Parathyroid adenoma (tissue), 2 donors: Measurements from ENCODE around the gene C6.
"Not testable (repeated sequence)": the region's sequence is repeated elsewhere in the genome, so short reads cannot be mapped to it uniquely, and the experiment has no call there.

ENCODE experiments used
- H2AFZ ChIP-seq: fragments of 300-600 bp; sonication (generic); one replicate; pipeline ENCODE4 v1.7.0; 2017; ENCODE audit warnings: antibody characterized with exemption, mild to moderate bottlenecking
- H3K27ac ChIP-seq: fragments of 300-600 bp; sonication (generic); one replicate; pipeline ENCODE4 v1.7.0; 2017
- H3K27me3 ChIP-seq: fragments of 300-600 bp; sonication (generic); one replicate; pipeline ENCODE4 v1.7.0; 2017; ENCODE audit warnings: low read length; ENCODE audit not compliant: control insufficient read depth, insufficient read depth
- H3K36me3 ChIP-seq: fragments of 300-600 bp; sonication (generic); one replicate; pipeline ENCODE4 v1.7.0; 2017; ENCODE audit warnings: low read length; ENCODE audit not compliant: control insufficient read depth, insufficient read depth
- H3K4me1 ChIP-seq: fragments of 300-600 bp; sonication (generic); one replicate; pipeline ENCODE4 v1.7.0; 2017; ENCODE audit warnings: control low read depth
- H3K4me2 ChIP-seq: fragments of 300-600 bp; sonication (generic); one replicate; pipeline ENCODE4 v1.7.0; 2017; ENCODE audit warnings: low read length
- H3K4me3 ChIP-seq: fragments of 300-600 bp; sonication (generic); one replicate; pipeline ENCODE4 v1.7.0; 2017; ENCODE audit warnings: low read depth, low read length
- H3K79me2 ChIP-seq: fragments of 300-600 bp; sonication (generic); one replicate; pipeline ENCODE4 v1.7.0; 2017; ENCODE audit warnings: control low read depth
- H3K9ac ChIP-seq: fragments of 300-600 bp; sonication (generic); one replicate; pipeline ENCODE4 v1.7.0; 2017; ENCODE audit warnings: mild to moderate bottlenecking
- H3K9me3 ChIP-seq: fragments of 300-600 bp; sonication (generic); one replicate; pipeline ENCODE4 v1.7.0; 2017; ENCODE audit warnings: low read length; ENCODE audit not compliant: control insufficient read depth
- CTCF ChIP-seq: fragments of 300-600 bp; sonication (generic); IDR thresholded peaks from one replicate; pipeline ENCODE4 v1.7.0; 2017; ENCODE audit warnings: antibody characterized with exemption, mild to moderate bottlenecking
- donor health status: primary hyperparathyroidism.

C6 gene

GRCh38 chr5:41195228-41195627, 18.1 kb downstream of the C6 start:
- Histone ChIP-seq H3K4me2 (no peak overlapping the region), H2AFZ (no peak overlapping the region), H3K36me3 (no peaks in the 10 kb centered on the region), H3K4me1 (no peaks in the 10 kb centered on the region), H3K4me3 (no peak overlapping the region), H3K27ac (no peak overlapping the region), H3K9ac (no peak overlapping the region), H3K27me3 (no peaks in the 10 kb centered on the region), H3K79me2 (no peaks in the 10 kb centered on the region), H3K9me3 (no peaks in the 10 kb centered on the region)
- no peak for TF ChIP-seq CTCF

GRCh38 chr5:41194339-41194738, 19.0 kb downstream of the C6 start:
- no peak for TF ChIP-seq CTCF
- Histone ChIP-seq H3K9ac (no peak overlapping the region), H3K4me1 (no peaks in the 10 kb centered on the region), H3K27me3 (no peaks in the 10 kb centered on the region), H2AFZ (no peak overlapping the region), H3K27ac (peak overlapping the region; percentile 3), H3K36me3 (no peaks in the 10 kb centered on the region), H3K79me2 (no peaks in the 10 kb centered on the region), H3K4me3 (no peak overlapping the region), H3K4me2 (no peak overlapping the region), H3K9me3 (no peaks in the 10 kb centered on the region)

- no peak overlapping the region for H3K9ac ChIP-seq
- no peaks in the 10 kb centered on the region for H3K79me2 ChIP-seq
- no peaks in the 10 kb centered on the region for H3K9me3 ChIP-seq
- peak overlapping the region; percentile 42 for H3K27ac ChIP-seq
- no peak for TF ChIP-seq CTCF
- no peaks in the 10 kb centered on the region for H3K36me3 ChIP-seq
- H2AFZ ChIP-seq, result no peak overlapping the region
- H3K27me3 ChIP-seq, result no peaks in the 10 kb centered on the region
- no peak overlapping the region for H3K4me3 ChIP-seq
- no peaks in the 10 kb centered on the region for H3K4me1 ChIP-seq
- H3K4me2 ChIP-seq, result no peak overlapping the region
Observed at GRCh38 chr5:41193456-41194205, 19.7 kb downstream of the C6 start.

- Histone ChIP-seq H3K9ac (no peak overlapping the region), H3K79me2 (no peaks in the 10 kb centered on the region), H2AFZ (no peak overlapping the region), H3K36me3 (no peaks in the 10 kb centered on the region), H3K9me3 (no peaks in the 10 kb centered on the region), H3K4me1 (no peaks in the 10 kb centered on the region), H3K27ac (no peak overlapping the region), H3K4me2 (no peak overlapping the region), H3K4me3 (no peak overlapping the region), H3K27me3 (no peaks in the 10 kb centered on the region)
- no peak for TF ChIP-seq CTCF
Observed at GRCh38 chr5:41191249-41191648, 22.1 kb downstream of the C6 start.

GRCh38 chr5:41186143-41186542, 27.2 kb downstream of the C6 start:
- H3K79me2 ChIP-seq, result no peaks in the 10 kb centered on the region
- H3K36me3 ChIP-seq, result no peaks in the 10 kb centered on the region
- no peaks in the 10 kb centered on the region for H3K9me3 ChIP-seq
- no peaks in the 10 kb centered on the region for H3K4me1 ChIP-seq
- no peak overlapping the region for H2AFZ ChIP-seq
- no peak overlapping the region for H3K4me2 ChIP-seq
- TF ChIP-seq CTCF, result no peak
- H3K4me3 ChIP-seq, result no peak overlapping the region
- H3K27ac ChIP-seq, result no peak overlapping the region
- no peaks in the 10 kb centered on the region for H3K27me3 ChIP-seq
- H3K9ac ChIP-seq, result no peak overlapping the region

- not testable (repeated sequence) for H3K27ac ChIP-seq, H3K9me3 ChIP-seq, H3K9ac ChIP-seq, H3K4me3 ChIP-seq, H2AFZ ChIP-seq, H3K27me3 ChIP-seq, H3K79me2 ChIP-seq, H3K4me1 ChIP-seq, H3K4me2 ChIP-seq, H3K36me3 ChIP-seq
Observed at GRCh38 chr5:41183331-41183730, 30.0 kb downstream of the C6 start.
